ENCODE measurements around the gene OR2AT4.

Gene OR2AT4

DNA sequence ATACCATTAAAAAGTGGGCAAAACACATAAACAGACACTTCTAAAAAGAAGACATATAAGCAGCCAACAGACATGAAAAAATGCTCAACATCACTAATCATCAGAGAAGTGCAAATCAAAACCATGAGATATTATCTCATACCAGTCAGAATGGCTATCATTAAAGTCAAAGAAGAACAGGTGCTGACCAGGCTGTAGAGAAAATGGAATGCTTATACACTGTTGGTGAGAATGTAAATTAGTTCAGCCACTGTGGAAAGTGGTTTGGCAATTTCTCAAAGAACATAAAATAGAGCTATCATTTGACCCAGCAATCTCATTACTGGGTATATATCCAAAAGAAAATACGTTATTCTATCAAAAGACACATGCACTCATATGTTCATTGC, 13.5 kb downstream of the OR2AT4 start:
- no peak overlapping the region for H3K27ac ChIP-seq (ENCODE audit: low read depth, low read length)

DNA sequence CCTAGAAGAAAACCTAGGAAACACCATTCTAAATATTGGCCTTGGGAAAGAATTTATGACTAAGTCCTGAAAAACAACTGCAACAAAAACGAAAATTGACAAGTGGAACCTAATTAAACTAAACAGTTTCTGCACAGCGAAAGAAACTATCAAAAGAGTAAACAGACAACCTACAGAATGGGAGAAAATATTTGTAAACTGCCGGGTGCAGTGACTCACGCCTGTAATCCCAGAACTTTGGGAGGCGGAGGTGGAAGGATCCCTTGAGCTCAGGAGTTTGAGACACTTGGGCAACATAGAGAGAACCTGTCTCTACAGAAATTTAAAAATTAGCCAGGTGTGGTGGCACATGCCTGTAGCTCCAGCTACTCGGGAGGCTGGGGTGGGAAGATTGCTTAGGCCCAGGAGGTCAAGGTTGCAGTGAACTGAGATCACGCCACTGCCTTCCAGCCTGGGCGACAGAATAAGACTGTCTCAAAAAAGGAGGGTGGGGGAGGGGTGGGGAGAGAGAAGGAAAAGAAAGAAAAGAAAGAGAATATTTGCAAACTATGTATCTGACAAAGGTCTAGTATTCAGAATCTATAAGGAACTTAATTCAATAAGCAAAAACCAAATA, 14.0 kb downstream of the OR2AT4 start:
- Histone ChIP-seq H3K9ac (ENCODE audit: low read depth, low read length) (no peak overlapping the region), H3K4me1 (ENCODE audit: control insufficient read depth, insufficient read depth, low read length) (no peaks in the 10 kb centered on the region), H3K27me3 (ENCODE audit: control insufficient read depth, insufficient read depth, low read length) (no peaks in the 10 kb centered on the region; the same call in 1 of the 2 replicates), H3K4me3 (ENCODE audit: low read depth, low read length) (no peak overlapping the region), H3K36me3 (ENCODE audit: control insufficient read depth, insufficient read depth, low read length) (no peaks in the 10 kb centered on the region), H3K27ac (ENCODE audit: low read depth, low read length) (no peak overlapping the region), H3K9me3 (ENCODE audit: control insufficient read depth, insufficient read depth, low read length) (no peaks in the 10 kb centered on the region)

More for the DNA sequence above, 13.5 kb downstream of the OR2AT4 start:
- Histone ChIP-seq H3K27me3 (ENCODE audit: control insufficient read depth, insufficient read depth, low read length) (no peaks in the 10 kb centered on the region; the same call in 1 of the 2 replicates), H3K4me1 (ENCODE audit: control insufficient read depth, insufficient read depth, low read length) (no peaks in the 10 kb centered on the region), H3K4me3 (ENCODE audit: low read depth, low read length) (no peak overlapping the region), H3K36me3 (ENCODE audit: control insufficient read depth, insufficient read depth, low read length) (no peaks in the 10 kb centered on the region), H3K9me3 (ENCODE audit: control insufficient read depth, insufficient read depth, low read length) (no peaks in the 10 kb centered on the region), H3K9ac (ENCODE audit: low read depth, low read length) (no peak overlapping the region)

DNA sequence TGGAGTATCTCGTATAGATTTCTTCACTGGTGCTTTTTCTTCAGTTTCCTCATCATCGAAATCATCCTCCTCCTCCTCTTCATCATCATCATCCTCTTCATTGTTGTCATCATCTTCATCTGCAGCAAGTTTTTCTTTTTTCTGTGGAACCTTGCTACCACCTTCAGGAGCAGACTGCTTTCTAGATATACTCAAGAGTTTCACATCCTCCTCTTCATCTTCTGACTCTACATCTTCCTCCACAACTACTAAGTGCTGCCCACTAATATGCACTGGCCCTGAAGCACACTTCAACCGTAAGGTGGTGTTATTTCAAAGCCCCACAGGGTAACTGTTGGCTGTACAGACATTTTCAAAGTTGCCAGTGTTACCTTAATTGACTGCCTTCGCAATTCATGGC, 17.1 kb downstream of the OR2AT4 start:
- no peaks in the 10 kb centered on the region for H3K9me3 ChIP-seq (ENCODE audit: control insufficient read depth, insufficient read depth, low read length)

DNA sequence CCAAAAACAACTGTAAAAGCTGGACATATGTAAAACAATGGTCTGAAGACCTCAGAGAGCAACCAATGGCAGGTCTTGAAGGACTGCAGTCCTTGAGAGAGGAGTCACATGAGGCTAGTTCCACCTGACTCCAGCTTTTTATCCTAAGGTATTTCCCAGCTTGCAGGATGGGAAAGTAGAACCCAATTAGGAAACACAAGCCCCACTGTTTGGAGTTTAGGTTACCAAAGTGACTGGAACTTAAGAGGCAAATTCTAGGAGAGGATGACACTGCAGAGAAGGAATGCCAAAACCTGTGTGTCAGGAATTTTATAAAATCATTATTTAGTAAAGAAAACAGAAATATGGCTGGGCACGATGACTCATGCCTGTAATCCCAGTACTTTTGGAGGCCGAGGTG, 18.4 kb downstream of the OR2AT4 start:
- H3K36me3 ChIP-seq (ENCODE audit: control insufficient read depth, insufficient read depth, low read length) = no peaks in the 10 kb centered on the region
- no peak overlapping the region for H3K27ac ChIP-seq (ENCODE audit: low read depth, low read length)
- no peak overlapping the region for H3K4me3 ChIP-seq (ENCODE audit: low read depth, low read length)
- H3K9ac ChIP-seq (ENCODE audit: low read depth, low read length) = no peak overlapping the region
- no peaks in the 10 kb centered on the region for H3K27me3 ChIP-seq (ENCODE audit: control insufficient read depth, insufficient read depth, low read length)
- H3K4me1 ChIP-seq (ENCODE audit: control insufficient read depth, insufficient read depth, low read length) = no peaks in the 10 kb centered on the region
- H3K9me3 ChIP-seq (ENCODE audit: control insufficient read depth, insufficient read depth, low read length) = no peaks in the 10 kb centered on the region

More for the DNA sequence above, 17.1 kb downstream of the OR2AT4 start:
- no peaks in the 10 kb centered on the region for H3K36me3 ChIP-seq (ENCODE audit: control insufficient read depth, insufficient read depth, low read length)
- H3K9ac ChIP-seq (ENCODE audit: low read depth, low read length) = no peak overlapping the region
- no peaks in the 10 kb centered on the region for H3K27me3 ChIP-seq (ENCODE audit: control insufficient read depth, insufficient read depth, low read length)
- H3K27ac ChIP-seq (ENCODE audit: low read depth, low read length) = no peak overlapping the region
- no peaks in the 10 kb centered on the region for H3K4me1 ChIP-seq (ENCODE audit: control insufficient read depth, insufficient read depth, low read length)
- no peak overlapping the region for H3K4me3 ChIP-seq (ENCODE audit: low read depth, low read length)

GRCh38 chr11:75077316-75077715, 19.4 kb downstream of the OR2AT4 start:
- H3K4me1 ChIP-seq (ENCODE audit: control insufficient read depth, insufficient read depth, low read length) = no peaks in the 10 kb centered on the region
- H3K9me3 ChIP-seq (ENCODE audit: control insufficient read depth, insufficient read depth, low read length) = no peaks in the 10 kb centered on the region
- H3K36me3 ChIP-seq (ENCODE audit: control insufficient read depth, insufficient read depth, low read length) = no peaks in the 10 kb centered on the region
- no peak overlapping the region for H3K9ac ChIP-seq (ENCODE audit: low read depth, low read length)
- H3K27ac ChIP-seq (ENCODE audit: low read depth, low read length) = no peak overlapping the region
- no peak overlapping the region for H3K4me3 ChIP-seq (ENCODE audit: low read depth, low read length)
- H3K27me3 ChIP-seq (ENCODE audit: control insufficient read depth, insufficient read depth, low read length) = no peaks in the 10 kb centered on the region

DNA sequence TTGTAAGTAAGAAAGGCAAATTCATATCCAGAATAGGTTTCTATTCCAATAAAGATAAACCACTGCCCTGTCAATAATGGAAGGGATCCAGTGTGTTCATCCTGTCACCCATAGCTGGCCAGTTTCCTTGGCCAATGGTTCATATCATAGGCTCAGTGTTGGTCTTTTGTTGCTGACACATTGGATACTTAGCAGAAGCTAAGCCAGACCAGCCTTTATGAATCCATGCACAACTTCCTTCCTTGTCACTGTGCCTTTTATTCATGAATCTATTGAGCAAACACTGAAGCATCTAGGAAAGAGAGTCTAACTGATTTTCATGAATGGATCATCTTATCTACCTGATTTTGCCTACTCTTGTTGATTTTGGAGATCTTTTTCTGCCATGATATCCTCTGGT, 20.0 kb downstream of the OR2AT4 start:
- H3K9me3 ChIP-seq (ENCODE audit: control insufficient read depth, insufficient read depth, low read length) = no peaks in the 10 kb centered on the region
- H3K36me3 ChIP-seq (ENCODE audit: control insufficient read depth, insufficient read depth, low read length) = no peaks in the 10 kb centered on the region
- no peak overlapping the region for H3K27ac ChIP-seq (ENCODE audit: low read depth, low read length)
- H3K9ac ChIP-seq (ENCODE audit: low read depth, low read length) = no peak overlapping the region
- H3K4me3 ChIP-seq (ENCODE audit: low read depth, low read length) = no peak overlapping the region
- no peaks in the 10 kb centered on the region for H3K4me1 ChIP-seq (ENCODE audit: control insufficient read depth, insufficient read depth, low read length)
- H3K27me3 ChIP-seq (ENCODE audit: control insufficient read depth, insufficient read depth, low read length) = no peaks in the 10 kb centered on the region

DNA sequence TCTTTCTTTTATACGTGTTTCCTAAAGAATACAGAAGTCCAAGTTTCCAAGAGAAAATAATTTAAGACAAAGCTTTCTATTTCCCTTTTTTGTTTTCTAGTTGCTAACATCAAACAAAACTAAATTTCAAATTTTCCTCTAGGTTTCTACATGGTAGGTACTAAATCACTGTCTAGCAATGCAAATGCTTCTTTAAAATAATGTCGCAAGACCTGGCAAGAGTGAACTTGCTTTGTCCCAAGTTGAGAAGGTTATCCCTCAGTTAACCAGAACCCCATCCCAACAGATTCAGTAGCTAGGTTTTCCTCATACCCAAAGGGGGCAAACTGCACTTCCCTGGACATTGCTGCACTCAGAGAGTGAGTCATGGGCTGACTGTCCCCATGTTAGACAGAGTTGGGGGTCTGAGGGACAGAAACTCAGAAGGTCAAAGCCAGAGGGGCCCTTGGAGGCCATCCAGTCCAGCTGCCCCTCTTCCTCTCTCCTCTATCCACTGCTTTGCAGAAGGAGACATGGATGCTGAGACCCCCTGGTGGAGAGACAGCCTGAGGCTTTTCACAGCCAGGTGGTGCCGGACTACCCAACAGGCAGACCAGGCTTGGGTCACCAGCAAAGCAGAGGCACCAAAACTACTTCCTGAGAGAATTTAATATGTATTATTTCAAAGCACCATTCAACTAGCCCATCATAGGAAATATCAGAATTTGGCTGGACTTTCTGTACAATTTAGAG, 23.1 kb downstream of the OR2AT4 start:
- H3K4me1 ChIP-seq (ENCODE audit: control insufficient read depth, insufficient read depth, low read length) = no peaks in the 10 kb centered on the region
- no peak overlapping the region for H3K27ac ChIP-seq (ENCODE audit: low read depth, low read length)
- no peaks in the 10 kb centered on the region for H3K27me3 ChIP-seq (ENCODE audit: control insufficient read depth, insufficient read depth, low read length)
- no peak overlapping the region for H3K4me3 ChIP-seq (ENCODE audit: low read depth, low read length)
- no peak overlapping the region for H3K9ac ChIP-seq (ENCODE audit: low read depth, low read length)
- H3K9me3 ChIP-seq (ENCODE audit: control insufficient read depth, insufficient read depth, low read length) = no peaks in the 10 kb centered on the region
- H3K36me3 ChIP-seq (ENCODE audit: control insufficient read depth, insufficient read depth, low read length) = no peaks in the 10 kb centered on the region

GRCh38 chr11:75072582-75072981, 24.1 kb downstream of the OR2AT4 start:
- Histone ChIP-seq H3K9ac (ENCODE audit: low read depth, low read length) (no peak overlapping the region), H3K27ac (ENCODE audit: low read depth, low read length) (no peak overlapping the region), H3K27me3 (ENCODE audit: control insufficient read depth, insufficient read depth, low read length) (no peaks in the 10 kb centered on the region), H3K4me3 (ENCODE audit: low read depth, low read length) (no peak overlapping the region), H3K9me3 (ENCODE audit: control insufficient read depth, insufficient read depth, low read length) (no peaks in the 10 kb centered on the region), H3K36me3 (ENCODE audit: control insufficient read depth, insufficient read depth, low read length) (no peaks in the 10 kb centered on the region), H3K4me1 (ENCODE audit: control insufficient read depth, insufficient read depth, low read length) (no peaks in the 10 kb centered on the region)

GRCh38 chr11:75069473-75069872, 27.2 kb downstream of the OR2AT4 start:
- H3K4me3 ChIP-seq (ENCODE audit: low read depth, low read length) = no peak overlapping the region
- H3K27ac ChIP-seq (ENCODE audit: low read depth, low read length) = no peak overlapping the region
- no peak overlapping the region for H3K9ac ChIP-seq (ENCODE audit: low read depth, low read length)
- H3K4me1 ChIP-seq (ENCODE audit: control insufficient read depth, insufficient read depth, low read length) = no peaks in the 10 kb centered on the region
- H3K27me3 ChIP-seq (ENCODE audit: control insufficient read depth, insufficient read depth, low read length) = no peaks in the 10 kb centered on the region
- no peaks in the 10 kb centered on the region for H3K9me3 ChIP-seq (ENCODE audit: control insufficient read depth, insufficient read depth, low read length)
- no peaks in the 10 kb centered on the region for H3K36me3 ChIP-seq (ENCODE audit: control insufficient read depth, insufficient read depth, low read length)

- Histone ChIP-seq H3K27ac (ENCODE audit: low read depth, low read length) (no peak overlapping the region), H3K27me3 (ENCODE audit: control insufficient read depth, insufficient read depth, low read length) (no peaks in the 10 kb centered on the region), H3K4me1 (ENCODE audit: control insufficient read depth, insufficient read depth, low read length) (no peaks in the 10 kb centered on the region), H3K36me3 (ENCODE audit: control insufficient read depth, insufficient read depth, low read length) (no peaks in the 10 kb centered on the region), H3K9me3 (ENCODE audit: control insufficient read depth, insufficient read depth, low read length) (no peaks in the 10 kb centered on the region), H3K4me3 (ENCODE audit: low read depth, low read length) (no peak overlapping the region), H3K9ac (ENCODE audit: low read depth, low read length) (no peak overlapping the region)
These were observed 27.7 kb downstream of the OR2AT4 start for GRCh38 chr11:75068993-75069392.

GRCh38 chr11:75068559-75068958, 28.1 kb downstream of the OR2AT4 start:
- Histone ChIP-seq H3K36me3 (ENCODE audit: control insufficient read depth, insufficient read depth, low read length) (no peaks in the 10 kb centered on the region), H3K27me3 (ENCODE audit: control insufficient read depth, insufficient read depth, low read length) (no peaks in the 10 kb centered on the region), H3K4me3 (ENCODE audit: low read depth, low read length) (no peak overlapping the region), H3K9ac (ENCODE audit: low read depth, low read length) (no peak overlapping the region), H3K4me1 (ENCODE audit: control insufficient read depth, insufficient read depth, low read length) (no peaks in the 10 kb centered on the region), H3K27ac (ENCODE audit: low read depth, low read length) (no peak overlapping the region), H3K9me3 (ENCODE audit: control insufficient read depth, insufficient read depth, low read length) (no peaks in the 10 kb centered on the region)

Measured in HUES48 (cell line).